Gastrocnemius medialis (tissue), 4 donors: ENCODE measurements around the gene SHB.

Experiments used
- CTCF ChIP-seq, 5 experiments: fragments of 450-650 bp in 3 of 5; fragments of 200-600 bp in 2 of 5; sonication (generic) in 2 of 5; IDR thresholded peaks in 4 of 5; conservative IDR thresholded peaks in 1 of 5; 1 replicate in 4 of 5; 2 replicates in 1 of 5; pipeline ENCODE4 v1.5.1; 2016 to 2019; ENCODE audit warnings: antibody characterized with exemption in 5 of 5, mild to moderate bottlenecking in 3 of 5, moderate library complexity in 3 of 5
- POLR2A ChIP-seq, 2 donors: fragments of 450-650 bp; IDR thresholded peaks; one replicate each; pipeline ENCODE4 v1.6.1; 2017; ENCODE audit warnings: antibody characterized with exemption in 2 of 2, mild to moderate bottlenecking in 2 of 2, moderate library complexity in 2 of 2

GRCh38 chr9:37880916-37881479, 188.0 kb downstream of the SHB start:
- no peak for TF ChIP-seq CTCF (IDR thresholded peaks at IDR 0.05 in 4 of 5, conservative IDR thresholded peaks at IDR 0.05 in 1 of 5)
- TF ChIP-seq POLR2A (IDR thresholded peaks at IDR 0.05) = no peak
